Neural crest cell (in vitro differentiated cells): ENCODE measurements around the gene PARVG. TPM values are rescaled to one million over a fixed set of nuclear protein-coding genes. Genes with fewer than 3 reads are reported as not detected.

ENCODE experiments used
- DNase-seq: peaks from one replicate; pipeline ENCODE4 v3.0.0; 2021; ENCODE audit warnings: low read depth, mixed read lengths, low spot score
- H3K27ac Mint-ChIP-seq: one replicate; pipeline ENCODE4 v1.8.0; 2021; ENCODE audit warnings: mild to moderate bottlenecking, mixed read lengths; ENCODE audit not compliant: unreplicated experiment
- H3K27me3 Mint-ChIP-seq: 2 replicates; pipeline ENCODE4 v1.8.0; 2021; ENCODE audit warnings: low read depth, mild to moderate bottlenecking, mixed read lengths
- H3K36me3 Mint-ChIP-seq: 2 replicates; pipeline ENCODE4 v1.8.0; 2021; ENCODE audit warnings: low read depth, mild to moderate bottlenecking, mixed read lengths
- H3K4me1 Mint-ChIP-seq: 2 replicates; pipeline ENCODE4 v1.8.0; 2021; ENCODE audit warnings: mixed read lengths
- H3K4me3 Mint-ChIP-seq: one replicate; pipeline ENCODE4 v1.8.0; 2021; ENCODE audit warnings: mild to moderate bottlenecking, mixed read lengths
- H3K9me3 Mint-ChIP-seq: 2 replicates; pipeline ENCODE4 v1.8.0; 2021; ENCODE audit warnings: mixed read lengths
- total RNA-seq: library from RNA; stranded (reverse); gene quantifications from 2 replicates; pipeline ENCODE4 v1.2.1, GENCODE V29; 2021
- TF ChIP-seq, protein P1 (sequence below): fragments of 200-600 bp; sonication (generic); conservative IDR thresholded peaks from 2 replicates; pipeline ENCODE4 v1.5.0; 2021; ENCODE audit warnings: antibody characterized with exemption, mild to moderate bottlenecking

The PARVG gene
- total RNA-seq, 1 donor from 2014 or later, result 0.14 TPM

DNA sequence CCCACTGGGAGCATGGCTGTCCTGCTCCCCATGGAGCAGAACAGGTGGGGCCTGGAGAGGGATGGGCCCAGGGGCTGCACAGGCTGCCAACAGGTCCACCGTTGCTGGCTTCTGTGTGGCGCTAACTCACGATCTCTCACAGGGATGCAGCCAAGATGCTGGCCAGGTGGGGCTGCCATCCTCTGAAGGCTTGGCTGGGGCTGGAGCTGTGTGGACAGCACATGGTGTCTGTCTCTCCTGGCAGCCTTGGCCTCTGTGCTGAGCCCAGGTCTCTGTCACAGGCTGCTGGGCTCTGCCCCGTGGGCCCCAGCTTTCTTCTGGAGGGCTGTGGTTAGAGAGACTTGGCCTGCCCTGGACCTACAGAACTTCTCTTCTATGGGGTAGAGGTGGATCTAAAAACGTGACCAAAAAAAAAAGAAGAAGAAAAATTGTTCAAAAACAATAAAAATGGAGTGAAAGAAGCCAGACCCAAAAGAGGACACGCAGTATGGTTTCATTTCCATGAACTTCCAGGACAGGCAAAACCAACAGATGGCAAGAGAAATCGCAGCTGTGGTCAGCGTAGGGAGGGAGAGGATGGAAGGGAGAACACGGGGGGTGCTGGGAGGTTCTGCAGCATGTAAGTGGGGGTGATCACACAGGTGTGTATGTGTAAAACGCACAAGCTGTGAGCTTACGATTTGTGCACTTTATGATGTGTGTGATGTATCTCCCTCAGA, 12.2 kb downstream of the PARVG start:
- no peaks in the 10 kb centered on the region for H3K4me1 Mint-ChIP-seq
- no peaks in the 10 kb centered on the region for H3K9me3 Mint-ChIP-seq
- TF ChIP-seq, protein P1, sequence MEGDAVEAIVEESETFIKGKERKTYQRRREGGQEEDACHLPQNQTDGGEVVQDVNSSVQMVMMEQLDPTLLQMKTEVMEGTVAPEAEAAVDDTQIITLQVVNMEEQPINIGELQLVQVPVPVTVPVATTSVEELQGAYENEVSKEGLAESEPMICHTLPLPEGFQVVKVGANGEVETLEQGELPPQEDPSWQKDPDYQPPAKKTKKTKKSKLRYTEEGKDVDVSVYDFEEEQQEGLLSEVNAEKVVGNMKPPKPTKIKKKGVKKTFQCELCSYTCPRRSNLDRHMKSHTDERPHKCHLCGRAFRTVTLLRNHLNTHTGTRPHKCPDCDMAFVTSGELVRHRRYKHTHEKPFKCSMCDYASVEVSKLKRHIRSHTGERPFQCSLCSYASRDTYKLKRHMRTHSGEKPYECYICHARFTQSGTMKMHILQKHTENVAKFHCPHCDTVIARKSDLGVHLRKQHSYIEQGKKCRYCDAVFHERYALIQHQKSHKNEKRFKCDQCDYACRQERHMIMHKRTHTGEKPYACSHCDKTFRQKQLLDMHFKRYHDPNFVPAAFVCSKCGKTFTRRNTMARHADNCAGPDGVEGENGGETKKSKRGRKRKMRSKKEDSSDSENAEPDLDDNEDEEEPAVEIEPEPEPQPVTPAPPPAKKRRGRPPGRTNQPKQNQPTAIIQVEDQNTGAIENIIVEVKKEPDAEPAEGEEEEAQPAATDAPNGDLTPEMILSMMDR, result no peak
- H3K27ac Mint-ChIP-seq, result no peak overlapping the region
- peaks cover 12% of the 10 kb centered on the region for H3K27me3 Mint-ChIP-seq
- H3K36me3 Mint-ChIP-seq, result no peaks in the 10 kb centered on the region
- H3K4me3 Mint-ChIP-seq, result no peak overlapping the region
- DNase-seq, result no peak

DNA sequence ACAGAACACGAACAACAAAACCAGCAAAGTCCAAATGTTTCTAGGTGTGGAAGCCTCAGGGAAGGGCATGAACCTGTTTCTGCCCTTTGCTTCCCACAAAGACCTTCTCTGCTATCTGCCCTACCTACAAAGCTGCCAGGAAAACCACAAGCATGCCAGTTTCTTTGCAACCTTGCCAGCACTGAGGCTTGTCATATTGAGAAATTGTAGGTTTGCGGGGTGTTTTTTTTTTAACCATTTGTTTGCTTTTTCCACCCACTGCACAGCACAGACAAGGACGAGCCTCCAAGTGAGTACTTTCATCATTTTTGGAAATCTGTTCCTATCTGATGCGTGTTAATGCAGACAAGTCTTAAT, 12.8 kb downstream of the PARVG start:
- no peak for DNase-seq
- Mint-ChIP-seq H3K9me3 (no peaks in the 10 kb centered on the region), H3K27me3 (peaks cover 12% of the 10 kb centered on the region), H3K27ac (no peak overlapping the region), H3K36me3 (no peaks in the 10 kb centered on the region), H3K4me3 (no peak overlapping the region), H3K4me1 (no peaks in the 10 kb centered on the region)
- TF ChIP-seq, protein P1, result no peak

DNA sequence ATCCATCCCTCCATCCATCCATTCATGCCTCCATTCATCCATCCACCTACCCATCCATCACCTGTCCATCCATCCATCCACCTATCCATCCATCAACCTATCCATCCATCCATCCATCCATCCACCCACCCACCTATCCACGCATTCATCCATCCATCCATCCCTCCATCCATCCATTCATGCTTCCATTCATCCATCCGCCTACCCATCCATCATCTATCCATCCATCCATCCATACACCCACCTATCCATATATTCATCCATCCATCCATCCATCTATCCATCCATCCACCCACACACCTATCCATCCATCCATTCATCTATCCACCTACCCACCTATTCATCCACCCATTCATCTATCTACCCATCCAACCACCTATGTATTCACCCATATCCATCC, 13.8 kb downstream of the PARVG start:
- Mint-ChIP-seq H3K9me3 (no peaks in the 10 kb centered on the region), H3K4me3 (no peak overlapping the region), H3K36me3 (no peaks in the 10 kb centered on the region), H3K27me3 (peaks cover 12% of the 10 kb centered on the region), H3K4me1 (no peaks in the 10 kb centered on the region), H3K27ac (no peak overlapping the region)
- no peak for DNase-seq
- TF ChIP-seq, protein P1, result no peak

DNA sequence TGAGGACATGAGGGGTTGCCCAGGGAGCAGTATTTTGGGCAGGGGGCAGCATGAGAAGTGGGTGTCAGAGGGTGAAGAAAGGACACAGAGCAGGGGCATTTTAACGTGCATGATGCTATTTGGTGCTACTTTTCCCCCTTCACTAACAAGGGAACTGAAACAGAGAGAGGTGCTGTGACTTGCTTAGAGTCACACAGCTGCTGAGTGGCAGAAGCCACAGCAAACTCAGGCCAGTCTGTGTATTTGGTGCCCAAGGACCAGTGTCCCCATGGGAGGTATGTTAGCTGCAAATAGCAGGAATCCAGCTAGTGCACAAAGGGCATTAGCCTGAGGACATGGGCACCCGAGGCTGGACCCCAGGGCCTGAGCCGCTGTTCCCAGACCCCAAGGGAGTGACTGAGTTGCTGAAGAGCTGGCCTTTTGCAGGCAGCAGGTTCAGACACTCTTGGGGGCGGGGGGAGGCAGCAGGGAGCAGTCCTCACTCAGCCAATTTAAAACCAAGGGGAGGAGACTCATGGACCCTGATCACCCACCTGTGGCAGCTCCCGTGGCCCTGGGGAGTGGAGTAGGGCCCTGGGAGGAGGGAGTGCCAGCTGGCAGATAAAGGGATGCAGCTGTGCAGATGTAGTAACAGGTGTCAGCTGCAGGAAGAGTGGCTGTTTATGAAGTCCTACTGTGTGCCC, 14.6 kb downstream of the PARVG start:
- DNase-seq, result no peak
- H3K4me1 Mint-ChIP-seq, result no peaks in the 10 kb centered on the region
- peaks cover 12% of the 10 kb centered on the region for H3K27me3 Mint-ChIP-seq
- H3K4me3 Mint-ChIP-seq, result no peak overlapping the region
- peak overlapping the region; percentile 21 for H3K27ac Mint-ChIP-seq
- TF ChIP-seq, protein P1, result no peak
- no peaks in the 10 kb centered on the region for H3K9me3 Mint-ChIP-seq
- no peaks in the 10 kb centered on the region for H3K36me3 Mint-ChIP-seq

DNA sequence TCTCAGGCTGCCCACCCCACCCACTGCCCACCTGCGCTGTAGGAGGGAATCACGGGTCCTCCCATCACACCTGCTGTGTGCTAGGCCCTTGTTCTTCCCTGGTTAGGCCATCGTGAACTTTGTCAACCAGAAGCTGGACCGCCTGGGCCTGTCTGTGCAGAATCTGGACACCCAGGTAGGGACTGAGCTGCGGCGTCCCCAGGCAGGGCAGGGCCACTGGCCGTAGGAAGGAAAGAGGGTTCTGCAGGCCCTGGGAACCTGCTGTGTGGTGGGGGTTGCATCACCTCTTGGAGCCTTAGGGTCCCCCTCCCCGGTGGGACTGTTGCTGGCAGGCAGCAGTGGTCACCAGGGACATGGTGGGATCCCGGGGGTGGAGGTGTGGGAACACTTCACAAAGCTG, 15.5 kb downstream of the PARVG start:
- H3K4me1 Mint-ChIP-seq, result no peaks in the 10 kb centered on the region
- H3K27ac Mint-ChIP-seq, result no peak overlapping the region
- no peak overlapping the region for H3K4me3 Mint-ChIP-seq
- H3K36me3 Mint-ChIP-seq, result no peaks in the 10 kb centered on the region
- DNase-seq, result no peak
- H3K27me3 Mint-ChIP-seq, result peaks cover 12% of the 10 kb centered on the region
- TF ChIP-seq, protein P1, result no peak
- no peaks in the 10 kb centered on the region for H3K9me3 Mint-ChIP-seq
